HG02678 (cell line): ENCODE measurements around the gene OR4K14.
"Not testable (repeated sequence)": the region's sequence is repeated elsewhere in the genome, so short reads cannot be mapped to it uniquely, and the experiment has no call there.

Experiments used
- ATAC-seq: cut with Tn5 transposase; IDR thresholded peaks from one replicate; pipeline ENCODE4 v1.9.1; 2021; ENCODE audit warnings: mild to moderate bottlenecking, moderate library complexity; ENCODE audit not compliant: unreplicated experiment

The OR4K14 gene, protein sequence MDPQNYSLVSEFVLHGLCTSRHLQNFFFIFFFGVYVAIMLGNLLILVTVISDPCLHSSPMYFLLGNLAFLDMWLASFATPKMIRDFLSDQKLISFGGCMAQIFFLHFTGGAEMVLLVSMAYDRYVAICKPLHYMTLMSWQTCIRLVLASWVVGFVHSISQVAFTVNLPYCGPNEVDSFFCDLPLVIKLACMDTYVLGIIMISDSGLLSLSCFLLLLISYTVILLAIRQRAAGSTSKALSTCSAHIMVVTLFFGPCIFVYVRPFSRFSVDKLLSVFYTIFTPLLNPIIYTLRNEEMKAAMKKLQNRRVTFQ

DNA sequence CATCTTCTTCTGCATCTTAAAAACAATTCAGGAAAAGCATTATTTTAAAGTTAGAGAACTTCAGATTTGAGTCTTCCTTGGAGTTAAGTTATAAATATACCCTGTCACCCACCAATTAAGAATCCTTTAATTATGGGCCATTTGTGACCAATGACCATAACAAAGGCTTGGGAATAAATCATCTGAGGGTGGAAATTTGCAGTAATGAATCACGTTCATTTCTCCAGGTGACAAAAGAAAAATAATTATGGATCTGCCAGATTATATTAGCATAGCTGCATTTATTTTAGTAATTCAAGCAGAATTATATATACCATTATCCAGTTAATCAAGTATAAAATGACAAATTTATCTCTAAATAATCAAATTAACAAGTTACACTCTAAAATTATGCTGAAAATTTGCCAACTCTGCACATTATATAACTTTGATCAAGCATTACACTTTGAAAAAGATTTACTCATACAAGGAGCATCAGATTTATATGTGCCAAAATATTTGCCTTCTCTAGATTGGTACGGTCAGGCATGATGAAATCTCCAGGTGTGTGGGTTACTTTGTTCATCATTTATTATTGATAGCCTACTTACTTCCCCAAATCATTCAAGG is at the start of gene OR4K14:
OR4K14 (minus strand) TSS at position 51 of the 609 bp plus-strand sequence. CDS start 4,114 bp downstream, outside the sequence.
- ATAC-seq, result no peak

DNA sequence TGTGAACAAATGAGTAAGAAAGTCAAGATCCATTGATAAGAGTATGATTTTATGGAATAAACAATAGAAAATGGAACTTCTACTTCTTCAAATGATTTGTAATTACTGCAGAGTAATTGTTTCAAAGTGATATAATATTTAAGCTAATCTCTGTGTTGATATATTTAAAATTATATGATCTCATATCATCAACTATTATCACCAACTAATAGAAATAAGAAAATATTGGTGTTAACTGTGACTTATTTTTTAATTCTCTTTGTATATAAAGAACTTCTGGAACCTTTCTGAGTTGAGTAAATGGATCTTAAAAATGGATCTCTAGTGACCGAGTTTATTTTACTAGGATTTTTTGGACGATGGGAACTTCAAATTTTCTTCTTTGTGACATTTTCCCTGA is 40.6 kb upstream of the OR4K14 start, which contains the start of gene OR4L1:
OR4L1 (plus strand) TSS at position 301 of the 400 bp plus-strand sequence; CDS start at position 301, 0 bp downstream.
- ATAC-seq, result no peak

DNA sequence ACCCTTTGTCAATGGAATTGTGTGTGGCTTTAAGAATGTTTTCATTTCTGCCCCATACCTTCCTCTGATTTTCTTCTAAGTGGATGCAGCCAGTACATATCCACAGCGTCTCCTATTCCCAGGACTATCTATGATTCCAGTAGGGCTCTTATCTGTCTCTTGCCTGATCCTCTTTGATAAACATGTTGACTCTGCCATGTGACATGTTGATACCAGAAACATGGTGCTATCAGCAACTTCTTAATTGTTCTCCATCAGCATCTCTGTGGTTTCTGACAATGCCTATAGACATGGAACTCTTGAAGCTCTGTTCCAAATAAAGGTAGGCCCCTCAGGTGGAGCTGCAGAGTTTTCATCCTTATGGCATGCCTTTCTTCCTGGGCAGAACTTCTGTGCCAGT is 29.1 kb upstream of the OR4K14 start:
- no peak for ATAC-seq

DNA sequence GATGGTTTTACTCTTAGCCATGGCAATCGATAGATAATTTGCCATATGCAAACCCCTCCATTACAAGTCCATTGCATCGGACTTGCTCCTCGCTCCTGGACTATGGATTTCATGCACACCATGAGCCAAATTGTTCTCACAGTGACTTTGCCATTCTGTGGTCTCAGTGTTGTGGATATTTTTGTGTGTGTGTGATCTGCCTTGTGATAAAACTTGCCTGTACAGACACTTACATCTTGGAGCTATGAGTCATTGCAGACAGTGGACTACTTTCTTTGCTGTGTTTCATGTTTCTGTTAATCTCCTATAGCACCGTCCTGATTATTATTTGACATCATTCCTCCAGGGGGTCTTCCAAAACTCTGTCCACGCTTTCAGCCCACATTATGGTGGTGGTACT is 25.1 kb upstream of the OR4K14 start:
- ATAC-seq, result no peak

DNA sequence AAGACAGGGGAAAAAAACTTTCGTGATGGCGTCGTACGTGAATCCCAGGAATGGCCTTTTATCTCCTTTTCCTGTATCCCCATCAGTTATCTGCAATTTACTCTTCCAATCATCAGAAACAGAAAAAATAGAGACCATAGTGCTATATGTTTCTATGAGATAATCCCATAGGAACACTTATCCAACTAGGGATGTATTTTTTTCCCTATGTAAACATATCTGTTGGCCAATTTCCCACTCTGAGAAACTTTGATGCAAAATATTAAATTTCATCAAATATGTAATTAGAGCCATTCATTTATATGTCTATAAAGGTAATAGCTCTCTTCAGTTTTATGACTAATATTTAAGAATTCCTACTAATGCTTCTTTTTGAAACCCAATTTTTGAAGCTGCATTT is 16.8 kb upstream of the OR4K14 start, which contains the start of gene OR4K13:
OR4K13 (minus strand) TSS at position 101 of the 400 bp plus-strand sequence. CDS start 1,280 bp downstream, outside the sequence.
- ATAC-seq, result no peak

DNA sequence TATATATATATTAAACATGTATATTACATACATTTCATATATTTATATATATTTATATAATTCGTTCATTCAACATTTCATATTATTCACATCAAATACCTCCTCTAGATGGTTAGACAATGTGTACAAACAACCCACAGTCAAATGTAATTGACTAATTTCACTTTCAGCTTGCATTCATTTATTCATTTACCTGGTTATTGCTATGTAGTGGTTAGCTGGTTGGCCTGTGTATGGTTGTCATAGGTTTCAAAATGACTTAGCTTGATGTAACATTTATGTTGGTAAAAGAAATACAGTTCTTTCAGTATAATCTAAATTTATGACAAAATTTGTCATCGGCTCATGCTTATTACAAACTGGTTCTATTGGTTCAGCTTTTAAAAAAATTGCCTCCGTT is 16.3 kb upstream of the OR4K14 start:
- no peak for ATAC-seq

DNA sequence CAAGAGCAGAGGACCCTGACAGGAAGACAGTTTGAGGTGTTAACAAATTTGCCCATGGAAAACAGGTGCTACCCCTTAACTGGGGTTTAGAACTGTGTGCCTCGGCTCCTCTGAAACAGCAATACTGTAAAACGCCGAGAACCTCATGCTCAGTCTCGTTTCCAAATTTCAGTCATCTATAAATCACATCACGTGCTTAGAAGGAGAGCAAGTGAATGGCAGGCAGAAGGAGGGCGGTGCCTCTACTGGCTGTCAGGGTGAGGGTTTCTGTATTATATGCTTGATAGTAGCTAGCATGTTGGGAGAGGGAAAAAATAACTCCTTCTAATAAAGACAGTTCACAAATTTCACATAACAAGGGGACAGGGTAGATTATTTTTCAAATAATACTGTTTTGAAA is 12.0 kb upstream of the OR4K14 start:
- ATAC-seq, result no peak

DNA sequence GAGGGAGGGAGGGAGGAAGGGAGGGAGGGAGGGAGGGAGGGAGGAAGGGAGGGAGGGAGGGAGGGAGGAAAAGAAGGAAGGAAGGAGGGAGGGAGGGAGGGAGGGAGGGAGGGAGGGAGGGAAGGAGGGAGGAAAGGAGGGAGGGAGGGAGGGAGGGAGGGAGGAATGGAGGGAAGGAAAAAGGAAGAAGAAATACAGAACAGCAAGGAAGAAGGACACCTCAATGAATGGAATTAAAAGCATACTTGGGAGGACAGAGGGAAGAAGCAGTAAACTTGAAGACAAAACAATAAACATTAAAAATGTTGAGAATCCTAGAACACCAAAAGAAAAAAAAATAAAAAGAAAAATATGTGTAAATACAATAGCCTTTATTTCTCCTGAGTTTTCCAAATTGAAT is 11.0 kb downstream of the OR4K14 start:
- no peak for ATAC-seq

DNA sequence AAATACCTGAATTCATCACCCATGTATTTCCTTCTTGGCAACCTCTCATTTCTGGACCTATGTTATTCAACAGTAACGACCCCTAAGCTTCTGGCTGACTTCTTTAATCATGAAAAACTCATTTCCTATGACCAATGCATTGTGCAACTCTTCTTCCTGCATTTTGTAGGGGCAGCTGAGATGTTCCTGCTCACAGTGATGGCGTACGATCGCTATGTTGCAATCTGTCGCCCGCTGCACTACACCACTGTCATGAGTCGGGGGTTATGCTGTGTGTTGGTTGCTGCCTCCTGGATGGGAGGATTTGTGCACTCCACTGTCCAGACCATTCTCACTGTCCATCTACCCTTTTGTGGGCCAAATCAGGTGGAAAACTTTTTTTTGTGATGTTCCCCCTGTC is 16.8 kb downstream of the OR4K14 start:
- ATAC-seq, result no peak

DNA sequence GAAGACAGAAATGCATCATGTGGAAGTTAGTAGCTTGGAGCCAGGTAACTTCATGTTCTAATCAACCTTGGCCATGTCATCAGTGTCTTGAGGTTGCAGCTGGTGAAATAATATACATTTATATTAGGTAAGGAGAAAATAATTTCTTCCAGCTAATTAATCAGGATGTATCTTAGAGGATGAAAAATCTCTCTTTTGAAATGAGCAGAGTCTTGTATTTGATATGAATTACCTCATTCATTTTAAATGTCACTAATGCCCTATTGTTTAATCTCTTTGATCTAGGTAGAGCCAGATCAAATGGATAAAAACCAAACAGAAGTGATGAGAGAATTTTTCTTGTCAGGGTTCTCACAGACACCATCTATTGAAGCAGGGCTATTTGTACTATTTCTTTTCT is 17.2 kb downstream of the OR4K14 start, which contains the start of gene OR4Q2:
OR4Q2 (plus strand) TSS at position 301 of the 400 bp plus-strand sequence.
- ATAC-seq, result no peak

DNA sequence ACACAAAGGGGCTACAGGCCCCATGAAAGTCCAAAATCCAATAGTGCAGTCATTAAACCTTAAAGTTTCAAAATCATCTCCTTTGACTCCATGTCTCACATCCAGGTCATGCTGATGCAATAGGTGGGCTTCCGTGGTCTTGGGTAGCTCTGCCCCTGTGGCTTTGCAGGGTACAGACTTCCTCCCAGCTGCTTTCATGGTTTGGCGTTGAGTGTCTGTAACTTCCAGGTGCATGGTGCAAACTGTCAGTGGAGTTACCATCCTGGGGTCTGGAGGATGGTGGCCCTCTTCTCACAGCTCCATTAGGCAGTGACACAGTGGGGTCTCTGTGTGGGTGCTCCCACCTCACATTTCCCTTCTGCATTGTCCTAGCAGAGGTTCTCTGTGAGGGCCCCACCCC is 25.7 kb downstream of the OR4K14 start:
- no peak for ATAC-seq

DNA sequence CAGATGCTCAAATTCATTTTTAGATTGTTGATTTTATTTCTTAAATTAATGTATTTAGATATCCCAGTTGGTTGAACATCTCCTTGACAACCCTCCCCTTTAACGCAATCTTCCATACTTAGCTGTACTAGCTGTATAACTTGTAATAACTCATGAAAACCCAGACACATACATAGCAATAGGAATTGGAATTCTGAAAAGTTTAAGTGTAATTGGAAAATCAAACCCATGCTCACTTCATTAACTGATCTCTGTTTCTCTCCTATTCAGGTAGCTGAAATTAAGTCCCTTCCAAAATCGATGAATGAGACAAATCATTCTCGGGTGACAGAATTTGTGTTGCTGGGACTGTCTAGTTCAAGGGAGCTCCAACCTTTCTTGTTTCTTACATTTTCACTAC is 43.8 kb downstream of the OR4K14 start, which contains the start of gene OR4K15:
OR4K15 (plus strand) TSS at position 301 of the 400 bp plus-strand sequence; CDS start at position 301, 0 bp downstream.
- ATAC-seq, result no peak

DNA sequence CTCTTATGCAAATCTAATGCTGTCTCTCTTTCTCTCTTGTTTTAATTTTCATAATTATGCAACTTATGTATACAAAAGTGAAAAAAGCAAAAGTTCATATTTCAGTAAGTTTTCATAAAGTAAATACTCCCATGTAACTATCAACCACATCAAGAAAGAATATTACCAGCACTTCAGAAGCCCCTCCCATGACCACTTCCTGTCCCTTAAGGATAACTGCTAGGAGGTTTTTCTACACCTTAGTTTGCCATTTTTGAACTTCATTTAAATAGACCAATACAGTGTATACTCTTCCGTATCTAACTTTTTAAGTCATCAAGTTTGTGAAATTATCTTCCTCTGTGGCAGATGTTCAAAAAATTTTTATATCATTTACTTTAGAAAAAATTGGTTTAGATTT is 44.3 kb downstream of the OR4K14 start:
- no peak for ATAC-seq

DNA sequence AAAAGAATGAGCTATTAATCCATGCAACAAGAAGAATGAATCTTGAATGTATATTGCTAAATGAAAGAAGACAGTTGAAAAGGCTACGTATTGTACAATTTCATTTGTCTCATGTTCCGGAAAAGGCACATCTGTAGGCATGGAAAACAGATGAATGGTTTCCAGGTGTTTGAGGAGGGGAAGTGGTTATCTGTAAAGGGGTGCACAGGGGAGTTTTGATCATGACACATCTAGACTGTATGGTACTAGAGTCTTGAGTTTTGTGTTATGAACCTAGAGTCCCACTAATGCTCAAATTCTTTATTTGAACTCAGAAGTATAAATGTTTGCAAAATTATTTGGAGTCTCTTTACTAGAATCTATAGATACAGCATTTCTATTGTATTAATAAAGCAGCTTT is 49.4 kb downstream of the OR4K14 start:
- ATAC-seq, result not testable (repeated sequence)
